CD14-positive monocyte (primary cell): ENCODE measurements around the gene CSAD. TPM values are rescaled to one million over a fixed set of nuclear protein-coding genes. Genes with fewer than 3 reads are reported as not detected.

ENCODE experiments used
- DNase-seq, 3 donors: peaks; one replicate each; pipeline ENCODE4 v3.0.0-alpha.2; 2011 to 2022
- H2AFZ ChIP-seq: 2 replicates; pipeline ENCODE4 v1.6.0; 2012; ENCODE audit warnings: mild to moderate bottlenecking, low read depth, low read length, inconsistent platforms; ENCODE audit not compliant: insufficient read depth, poor library complexity, severe bottlenecking
- H3K27ac ChIP-seq, 2 donors: 1 replicate in 1 of 2; 2 replicates in 1 of 2; pipeline ENCODE4 v1.5.1; 2012 to 2013; ENCODE audit warnings: low read length in 2 of 2, control low read depth in 1 of 2, inconsistent platforms in 1 of 2, low read depth in 1 of 2, mild to moderate bottlenecking in 1 of 2
- H3K27me3 ChIP-seq, 2 donors: one replicate each; pipeline versions ENCODE4 v1.6.0 to v1.6.1; 2011 to 2013; ENCODE audit warnings: low read length in 2 of 2; ENCODE audit not compliant: control insufficient read depth in 2 of 2, insufficient read depth in 2 of 2
- H3K36me3 ChIP-seq, 2 donors: replicated peaks in 1 of 2; 1 replicate in 1 of 2; 2 replicates in 1 of 2; pipeline versions ENCODE4 v1.5.1 to v1.6.1; 2012 to 2013; ENCODE audit warnings: low read length in 2 of 2, control low read depth in 1 of 2, inconsistent platforms in 1 of 2, mild to moderate bottlenecking in 1 of 2; ENCODE audit not compliant: insufficient read depth in 2 of 2, control insufficient read depth in 1 of 2
- H3K4me1 ChIP-seq, 2 donors: 1 replicate in 1 of 2; 2 replicates in 1 of 2; pipeline versions ENCODE4 v1.5.1 to v1.6.1; 2012 to 2013; ENCODE audit warnings: low read length in 2 of 2, control low read depth in 1 of 2, inconsistent platforms in 1 of 2, mild to moderate bottlenecking in 1 of 2, moderate library complexity in 1 of 2; ENCODE audit not compliant: insufficient read depth in 2 of 2, control insufficient read depth in 1 of 2
- H3K4me2 ChIP-seq: replicated peaks from 2 replicates; pipeline ENCODE3; 2012; ENCODE audit warnings: low read length, moderate library complexity, mild to moderate bottlenecking; ENCODE audit not compliant: poor library complexity, severe bottlenecking; ENCODE audit errors: extremely low read depth
- H3K4me3 ChIP-seq, 3 experiments: fragments of 200-600 bp in 1 of 3; sonication (generic) in 1 of 3; replicated peaks in 1 of 3; 1 replicate in 2 of 3; 2 replicates in 1 of 3; pipeline ENCODE4 v1.5.1; 2011 to 2013; ENCODE audit warnings: low read length in 3 of 3, mild to moderate bottlenecking in 3 of 3, control low read depth in 2 of 3, low read depth in 2 of 3, inconsistent platforms in 1 of 3, moderate library complexity in 1 of 3
- H3K79me2 ChIP-seq: 2 replicates; pipeline ENCODE4 v1.6.0; 2012; ENCODE audit warnings: mild to moderate bottlenecking, control low read depth, inconsistent platforms, low read length, moderate library complexity; ENCODE audit not compliant: insufficient read depth
- H3K9ac ChIP-seq: 2 replicates; pipeline ENCODE4 v1.6.0; 2017; ENCODE audit warnings: low read length, mild to moderate bottlenecking; ENCODE audit not compliant: insufficient read depth, poor library complexity, severe bottlenecking
- H3K9me3 ChIP-seq, 2 donors: replicated peaks in 1 of 2; 1 replicate in 1 of 2; 2 replicates in 1 of 2; pipeline versions ENCODE4 v1.5.1 to v1.6.1; 2012 to 2013; ENCODE audit warnings: low read length in 2 of 2, control low read depth in 1 of 2; ENCODE audit not compliant: control insufficient read depth in 1 of 2, insufficient read depth in 1 of 2
- H4K20me1 ChIP-seq: 2 replicates; pipeline ENCODE4 v1.6.0; 2012; ENCODE audit warnings: mild to moderate bottlenecking, low read length, control low read depth, moderate library complexity; ENCODE audit not compliant: insufficient read depth
- H3K27ac Mint-ChIP-seq, 7 donors: one replicate each; pipeline ENCODE4 v1.8.0; 2020; ENCODE audit warnings: mild to moderate bottlenecking in 7 of 7, mixed read lengths in 7 of 7, moderate library complexity in 6 of 7, inconsistent platforms in 2 of 7
- H3K27me3 Mint-ChIP-seq, 3 donors: one replicate each; pipeline ENCODE4 v1.8.0; 2021 to 2022; ENCODE audit warnings: low read depth in 3 of 3, mild to moderate bottlenecking in 3 of 3, mixed read lengths in 3 of 3, moderate library complexity in 3 of 3, inconsistent platforms in 1 of 3
- H3K36me3 Mint-ChIP-seq, 2 donors: one replicate each; pipeline ENCODE4 v1.8.0; 2020; ENCODE audit warnings: mixed read lengths in 2 of 2, inconsistent platforms in 1 of 2, mild to moderate bottlenecking in 1 of 2
- H3K4me1 Mint-ChIP-seq: one replicate; pipeline ENCODE4 v1.8.0; 2020; ENCODE audit warnings: mild to moderate bottlenecking, mixed read lengths
- H3K4me3 Mint-ChIP-seq, 2 donors: one replicate each; pipeline ENCODE4 v1.8.0; 2020; ENCODE audit warnings: mild to moderate bottlenecking in 2 of 2, mixed read lengths in 2 of 2, moderate library complexity in 1 of 2
- H3K9me3 Mint-ChIP-seq, 7 donors: one replicate each; pipeline ENCODE4 v1.8.0; 2020 to 2022; ENCODE audit warnings: mixed read lengths in 7 of 7, mild to moderate bottlenecking in 6 of 7, moderate library complexity in 6 of 7, inconsistent platforms in 2 of 7
- CTCF ChIP-seq: fragments of 200-600 bp; IDR thresholded peaks from one replicate; pipeline ENCODE4 v1.8.0; 2022; ENCODE audit warnings: antibody characterized with exemption, mild to moderate bottlenecking
- WGBS: methylation state at CpG from one replicate; pipeline ENCODE4 v1.1.5; 2013; ENCODE audit warnings: missing lambda C conversion rate; ENCODE audit not compliant: insufficient coverage; 5-methylcytosine and 5-hydroxymethylcytosine counted together
- intact Hi-C, 2 donors: fragments of 100-400 bp; cut with micrococcal nuclease; formaldehyde crosslinking; loops; one replicate each; pipeline versions ENCODE4 v1.15.0 to v1.15.1; 2023
- polyA plus RNA-seq, 3 donors: library from polyadenylated mRNA; depleted of rRNA in 1 of 3; unstranded in 2 of 3; stranded (reverse) in 1 of 3; fragments of 300-500 nt in 2 of 3; fragments of >200 nt in 1 of 3; fragmentation: Illumina TruSeq in 2 of 3; gene quantifications; 1 replicate in 2 of 3; 2 replicates in 1 of 3; pipeline ENCODE4 v1.2.3, GENCODE V29; 2012 to 2021

The CSAD gene
- polyA plus RNA-seq, 3 donors: 1.3 to 145 (median 1.4) TPM

DNA sequence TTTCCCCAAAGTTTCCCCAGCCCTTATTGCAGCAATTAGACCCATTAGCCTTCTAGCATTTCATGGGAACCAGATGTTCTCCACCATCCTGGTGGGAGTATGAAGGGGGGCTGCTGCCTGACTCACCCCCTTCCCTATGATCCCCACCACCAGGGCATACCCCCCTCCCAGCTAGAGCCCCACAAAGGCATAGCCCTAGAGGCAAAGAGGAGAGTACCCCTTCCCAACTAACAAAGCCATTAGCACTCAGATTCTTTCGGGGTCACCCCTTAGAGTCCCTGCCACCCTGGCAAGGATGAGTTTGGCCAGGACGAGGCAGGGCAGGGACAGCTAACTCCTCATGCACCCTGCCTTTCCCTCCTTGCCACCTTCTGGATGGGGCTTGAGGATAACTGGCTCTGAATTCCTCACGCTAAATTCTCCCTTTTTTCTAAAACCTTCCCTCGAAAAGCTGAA lies 42.1 kb upstream of the CSAD start:
- peak overlapping the region; percentile 59 for H2AFZ ChIP-seq
- no peaks in the 10 kb centered on the region for H3K36me3 ChIP-seq
- peaks cover 54% of the 10 kb centered on the region for H3K4me1 Mint-ChIP-seq
- DNase-seq: no peak
- peaks cover 48 to 64% of the 10 kb centered on the region in 2 donors for H3K4me1 ChIP-seq
- TF ChIP-seq CTCF: no peak
- WGBS: 0% methylated on average over 1 of the region's 4 CpGs
- H3K27ac Mint-ChIP-seq: peak overlapping the region in 1 of 7 donors; percentile 19
- H3K4me3 ChIP-seq: peak overlapping the region in 1 of 3 experiments; percentile 97
- H3K4me3 Mint-ChIP-seq: peak overlapping the region; percentile 35 to 76
- H3K9me3 ChIP-seq: no peaks in the 10 kb centered on the region
- peaks cover 5 to 24% (median 11%) of the 10 kb centered on the region in 3 donors for H3K27me3 Mint-ChIP-seq
- intact Hi-C loops: loop anchor here in 1 of 2 donors (5.0 kb wide), 1 partner anchor 44 kb away; the partner anchor contains the start of gene ESPL1
- peaks cover 4 to 13% of the 10 kb centered on the region in 2 donors for H3K36me3 Mint-ChIP-seq
- no peaks in the 10 kb centered on the region for H3K27me3 ChIP-seq
- H3K27ac ChIP-seq: no peak overlapping the region
- no peaks in the 10 kb centered on the region for H4K20me1 ChIP-seq
- peaks cover 19% of the 10 kb centered on the region for H3K79me2 ChIP-seq
- H3K9me3 Mint-ChIP-seq: peaks cover 0 to 2% (median 0%) of the 10 kb centered on the region in 7 donors
- H3K9ac ChIP-seq: no peak overlapping the region
- peak overlapping the region; percentile 37 for H3K4me2 ChIP-seq

DNA sequence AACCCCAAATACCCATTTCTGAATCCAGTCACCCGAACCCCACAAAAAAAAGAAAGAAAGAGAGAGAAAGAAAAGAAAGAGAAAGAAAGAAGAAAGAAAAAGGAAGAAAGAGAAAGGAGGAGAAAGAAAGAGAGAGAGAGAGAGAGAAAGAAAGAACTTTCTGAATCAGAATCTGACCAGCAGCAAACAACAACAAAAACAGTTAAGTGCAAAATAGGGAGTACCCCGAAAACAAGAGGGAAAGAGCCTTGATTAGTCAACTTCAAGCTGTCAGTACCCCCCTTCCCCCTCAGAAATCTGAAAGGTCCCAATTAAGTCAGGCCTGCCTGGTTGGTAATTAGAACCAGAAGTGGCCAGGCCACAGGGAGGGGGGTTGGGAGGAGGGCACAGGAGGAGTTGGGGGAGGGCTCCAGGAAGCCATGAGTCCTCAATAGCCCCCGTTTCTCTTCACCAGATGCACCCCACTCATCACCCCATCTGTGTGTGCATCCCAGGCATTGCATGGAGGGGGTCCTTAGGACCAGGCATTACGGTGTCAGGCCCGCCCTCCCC lies 41.5 kb upstream of the CSAD start:
- peak overlapping the region; percentile 100 for H3K4me2 ChIP-seq
- no peaks in the 10 kb centered on the region for H3K27me3 ChIP-seq
- no peak for DNase-seq
- peak overlapping the region; percentile 70 to 76 for H3K4me3 Mint-ChIP-seq
- H3K4me3 ChIP-seq: peak overlapping the region; percentile 20 to 97 (median 23)
- no peaks in the 10 kb centered on the region for H3K36me3 ChIP-seq
- no peak for TF ChIP-seq CTCF
- H3K9ac ChIP-seq: peak overlapping the region; percentile 85
- H3K27ac Mint-ChIP-seq: peak overlapping the region; percentile 83 to 99 (median 88)
- WGBS: no CpG with 5 or more reads among the region's 5 CpGs
- no peaks in the 10 kb centered on the region for H4K20me1 ChIP-seq
- peaks cover 54 to 70% of the 10 kb centered on the region in 2 donors for H3K4me1 ChIP-seq
- peaks cover 0 to 2% of the 10 kb centered on the region in 2 donors for H3K9me3 ChIP-seq
- peaks cover 21% of the 10 kb centered on the region for H3K79me2 ChIP-seq
- intact Hi-C loops: loop anchor here in 1 of 2 donors (5.0 kb wide), 1 partner anchor 45 kb away; the partner anchor contains the start of gene ESPL1
- peak overlapping the region; percentile 98 to 99 for H3K27ac ChIP-seq
- H3K9me3 Mint-ChIP-seq: peaks cover under 1 to 4% (median 2%) of the 10 kb centered on the region in 7 donors
- H3K4me1 Mint-ChIP-seq: peaks cover 60% of the 10 kb centered on the region
- peaks cover 4 to 13% of the 10 kb centered on the region in 2 donors for H3K36me3 Mint-ChIP-seq
- peaks cover 5 to 24% (median 11%) of the 10 kb centered on the region in 3 donors for H3K27me3 Mint-ChIP-seq
- no peak overlapping the region for H2AFZ ChIP-seq
